SU-DHL-6 (cell line): ENCODE results near the gene USP31.

ENCODE experiments used
- EZH2phosphoT487 ChIP-seq: fragments of 200-600 bp; sonication (generic), shearing (Covaris generic); conservative IDR thresholded peaks from 2 replicates; pipeline ENCODE4 v1.6.1; 2018; ENCODE audit warnings: mild to moderate bottlenecking, antibody characterized with exemption, low read length, moderate library complexity, mixed read lengths
- TF ChIP-seq, protein P1 (sequence below): fragments of 200-600 bp; sonication (generic); IDR thresholded peaks from one replicate; pipeline ENCODE4 v1.5.1; 2017; ENCODE audit warnings: antibody characterized with exemption, mild to moderate bottlenecking, low read length, moderate library complexity; ENCODE audit not compliant: insufficient read depth, poor library complexity, severe bottlenecking

- TF ChIP-seq, protein P1, sequence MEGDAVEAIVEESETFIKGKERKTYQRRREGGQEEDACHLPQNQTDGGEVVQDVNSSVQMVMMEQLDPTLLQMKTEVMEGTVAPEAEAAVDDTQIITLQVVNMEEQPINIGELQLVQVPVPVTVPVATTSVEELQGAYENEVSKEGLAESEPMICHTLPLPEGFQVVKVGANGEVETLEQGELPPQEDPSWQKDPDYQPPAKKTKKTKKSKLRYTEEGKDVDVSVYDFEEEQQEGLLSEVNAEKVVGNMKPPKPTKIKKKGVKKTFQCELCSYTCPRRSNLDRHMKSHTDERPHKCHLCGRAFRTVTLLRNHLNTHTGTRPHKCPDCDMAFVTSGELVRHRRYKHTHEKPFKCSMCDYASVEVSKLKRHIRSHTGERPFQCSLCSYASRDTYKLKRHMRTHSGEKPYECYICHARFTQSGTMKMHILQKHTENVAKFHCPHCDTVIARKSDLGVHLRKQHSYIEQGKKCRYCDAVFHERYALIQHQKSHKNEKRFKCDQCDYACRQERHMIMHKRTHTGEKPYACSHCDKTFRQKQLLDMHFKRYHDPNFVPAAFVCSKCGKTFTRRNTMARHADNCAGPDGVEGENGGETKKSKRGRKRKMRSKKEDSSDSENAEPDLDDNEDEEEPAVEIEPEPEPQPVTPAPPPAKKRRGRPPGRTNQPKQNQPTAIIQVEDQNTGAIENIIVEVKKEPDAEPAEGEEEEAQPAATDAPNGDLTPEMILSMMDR: no peak
- TF ChIP-seq EZH2phosphoT487: no peak
Observed at GRCh38 chr16:23137256-23137655, 12.0 kb downstream of the USP31 start.
